H4 (cell line): Measurements from ENCODE around the gene RNF167. TPM values are rescaled to one million over a fixed set of nuclear protein-coding genes. Genes with fewer than 3 reads are reported as not detected.

Experiments used
- DNase-seq: peaks from one replicate; pipeline ENCODE4 v3.0.0-alpha.2; 2015; ENCODE audit warnings: low spot score
- total RNA-seq: library from RNA; depleted of rRNA; stranded (reverse); fragments of >200 nt; shearing (Covaris generic); gene quantifications from 2 replicates; pipeline ENCODE4 v1.2.3, GENCODE V29; 2014

RNF167 gene
- total RNA-seq, 1 experiment from 2014 or later = 17.3 TPM

GRCh38 chr17:4953451-4953961, 13.4 kb downstream of the RNF167 start:
- DNase-seq = no peak

- no peak for DNase-seq
These were observed 15.0 kb downstream of the RNF167 start for GRCh38 chr17:4955091-4955490.

- DNase-seq = no peak
These were observed 16.5 kb downstream of the RNF167 start for GRCh38 chr17:4956493-4957061.

- no peak for DNase-seq
These were observed 18.0 kb downstream of the RNF167 start for GRCh38 chr17:4958102-4958501.

GRCh38 chr17:4959261-4959965, 19.3 kb downstream of the RNF167 start:
- no peak for DNase-seq

- DNase-seq = no peak
These were observed 20.3 kb downstream of the RNF167 start for GRCh38 chr17:4960279-4960922.

- no peak for DNase-seq
These were observed 25.4 kb downstream of the RNF167 start for GRCh38 chr17:4965311-4965986.

GRCh38 chr17:4966844-4967538, 26.9 kb downstream of the RNF167 start:
- DNase-seq = peak; percentile 99

- peak; percentile 82 for DNase-seq
These were observed 27.7 kb downstream of the RNF167 start, which contains the start of gene SPAG7 for GRCh38 chr17:4967539-4968485. Gene SPAG7 (minus strand): TSS chr17:4967817. CDS start chr17:4967804, 13 bp downstream.

- no peak for DNase-seq
These were observed 28.5 kb downstream of the RNF167 start for GRCh38 chr17:4968486-4969046.

GRCh38 chr17:4969047-4969550, 29.0 kb downstream of the RNF167 start:
- no peak for DNase-seq

GRCh38 chr17:4969551-4970173, 29.6 kb downstream of the RNF167 start:
- DNase-seq = no peak

GRCh38 chr17:4970273-4970672, 30.2 kb downstream of the RNF167 start:
- DNase-seq = no peak

- no peak for DNase-seq
These were observed 31.8 kb downstream of the RNF167 start for GRCh38 chr17:4971826-4972225.

- DNase-seq = no peak
These were observed 32.3 kb downstream of the RNF167 start for GRCh38 chr17:4972322-4972721.

- no peak for DNase-seq
These were observed 32.7 kb downstream of the RNF167 start for GRCh38 chr17:4972752-4973151.

- no peak for DNase-seq
These were observed 33.4 kb downstream of the RNF167 start for GRCh38 chr17:4973256-4974114.

GRCh38 chr17:4974115-4974670, 34.1 kb downstream of the RNF167 start:
- no peak for DNase-seq
